ENCODE measurements around the gene AZI2.

AZI2 gene

GRCh38 chr3:28308196-28308595 is 40.4 kb downstream of the AZI2 start:
- TF ChIP-seq ZFX (IDR thresholded peaks at IDR 0.05; ENCODE audit: borderline replicate concordance) (no peak), CTCF (IDR thresholded peaks at IDR 0.05) (no peak)

GRCh38 chr3:28301688-28302087 is 46.9 kb downstream of the AZI2 start:
- H3K27ac ChIP-seq, result no peak overlapping the region
- TF ChIP-seq CTCF (IDR thresholded peaks at IDR 0.05) (no peak), ZFX (IDR thresholded peaks at IDR 0.05; ENCODE audit: borderline replicate concordance) (no peak)

More at GRCh38 chr3:28308196-28308595, 40.4 kb downstream of the AZI2 start:
- H3K27ac ChIP-seq, result no peak overlapping the region

- TF ChIP-seq ZFX (IDR thresholded peaks at IDR 0.05; ENCODE audit: borderline replicate concordance) (no peak), CTCF (IDR thresholded peaks at IDR 0.05) (no peak)
- no peak overlapping the region for H3K27ac ChIP-seq
Measured at GRCh38 chr3:28300345-28300962, 48.2 kb downstream of the AZI2 start.

- no peak for TF ChIP-seq CTCF (IDR thresholded peaks at IDR 0.05)
- TF ChIP-seq ZFX (IDR thresholded peaks at IDR 0.05; ENCODE audit: borderline replicate concordance), result no peak
- H3K27ac ChIP-seq, result no peak overlapping the region
Measured at GRCh38 chr3:28299705-28300104, 48.9 kb downstream of the AZI2 start.

- TF ChIP-seq ZFX (IDR thresholded peaks at IDR 0.05; ENCODE audit: borderline replicate concordance) (no peak), CTCF (IDR thresholded peaks at IDR 0.05) (no peak)
Measured at GRCh38 chr3:28295898-28296490, 52.6 kb downstream of the AZI2 start.

GRCh38 chr3:28294667-28295413 is 53.8 kb downstream of the AZI2 start:
- TF ChIP-seq ZFX (IDR thresholded peaks at IDR 0.05; ENCODE audit: borderline replicate concordance) (no peak), CTCF (IDR thresholded peaks at IDR 0.05) (no peak)
- H3K27ac ChIP-seq, result no peak overlapping the region

More at GRCh38 chr3:28295898-28296490, 52.6 kb downstream of the AZI2 start:
- H3K27ac ChIP-seq, result no peak overlapping the region

GRCh38 chr3:28292622-28293021 is 56.0 kb downstream of the AZI2 start:
- H3K27ac ChIP-seq, result no peak overlapping the region
- no peak for TF ChIP-seq CTCF (IDR thresholded peaks at IDR 0.05)
- TF ChIP-seq ZFX (IDR thresholded peaks at IDR 0.05; ENCODE audit: borderline replicate concordance), result no peak

All from 22Rv1 (cell line).